HG03175 (cell line): Measurements from ENCODE around the gene NUP54.
A peak's percentile ranks its signal among the peaks of the same experiment; 100 is the strongest.

Source experiments
- ATAC-seq: cut with Tn5 transposase; IDR thresholded peaks from one replicate; pipeline ENCODE4 v1.9.1; 2021; ENCODE audit warnings: mild to moderate bottlenecking, moderate library complexity; ENCODE audit not compliant: unreplicated experiment

Gene NUP54, protein sequence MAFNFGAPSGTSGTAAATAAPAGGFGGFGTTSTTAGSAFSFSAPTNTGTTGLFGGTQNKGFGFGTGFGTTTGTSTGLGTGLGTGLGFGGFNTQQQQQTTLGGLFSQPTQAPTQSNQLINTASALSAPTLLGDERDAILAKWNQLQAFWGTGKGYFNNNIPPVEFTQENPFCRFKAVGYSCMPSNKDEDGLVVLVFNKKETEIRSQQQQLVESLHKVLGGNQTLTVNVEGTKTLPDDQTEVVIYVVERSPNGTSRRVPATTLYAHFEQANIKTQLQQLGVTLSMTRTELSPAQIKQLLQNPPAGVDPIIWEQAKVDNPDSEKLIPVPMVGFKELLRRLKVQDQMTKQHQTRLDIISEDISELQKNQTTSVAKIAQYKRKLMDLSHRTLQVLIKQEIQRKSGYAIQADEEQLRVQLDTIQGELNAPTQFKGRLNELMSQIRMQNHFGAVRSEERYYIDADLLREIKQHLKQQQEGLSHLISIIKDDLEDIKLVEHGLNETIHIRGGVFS

GRCh38 chr4:76148142-76148865 is at the start of gene NUP54:
NUP54 (minus strand) TSS chr4:76148397; CDS start chr4:76148374, 23 bp downstream.
- ATAC-seq, result peak; percentile 99

- no peak for ATAC-seq
Observed at GRCh38 chr4:76197031-76197743, 49.0 kb upstream of the NUP54 start.

DNA sequence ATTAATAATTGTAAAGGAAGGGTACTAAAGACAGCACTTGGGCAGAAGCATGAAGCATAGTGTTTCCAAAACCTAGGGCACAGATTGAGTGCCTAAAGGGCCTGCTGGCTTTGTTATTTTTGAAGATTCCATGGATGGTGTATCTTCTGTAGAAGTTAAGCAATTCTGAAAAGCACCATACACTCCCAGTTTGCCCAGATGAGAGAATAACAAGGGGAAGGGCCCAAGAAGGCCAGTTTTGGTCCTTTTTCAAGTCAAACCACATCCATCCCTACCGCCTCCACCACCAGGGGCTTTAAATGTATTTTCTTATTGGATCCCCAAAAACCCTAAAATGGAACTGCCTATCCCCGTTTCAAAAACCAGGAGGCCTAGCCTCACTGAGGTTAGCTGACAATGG is 48.2 kb upstream of the NUP54 start:
- ATAC-seq, result no peak

DNA sequence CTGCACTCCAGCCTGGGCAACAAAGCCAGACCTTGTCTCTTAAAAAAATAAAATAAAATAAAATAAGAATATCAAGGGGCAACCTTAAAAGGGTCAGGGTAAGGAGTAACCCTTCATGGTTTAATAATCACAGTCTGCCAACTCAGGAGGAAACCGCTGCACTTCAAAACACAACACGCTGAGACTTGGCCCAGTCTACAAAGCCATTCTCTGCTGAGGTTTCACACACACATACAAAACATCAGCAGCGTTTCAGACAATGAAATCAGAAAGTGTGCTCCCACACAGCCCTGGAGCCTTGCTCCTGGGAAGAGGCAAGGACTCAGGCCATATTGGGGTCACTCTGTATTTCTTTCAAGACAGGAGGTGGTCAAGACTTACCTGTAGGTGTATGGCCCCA is 47.1 kb upstream of the NUP54 start:
- ATAC-seq, result no peak

- ATAC-seq, result no peak
Observed at GRCh38 chr4:76194325-76194724, 46.1 kb upstream of the NUP54 start.

DNA sequence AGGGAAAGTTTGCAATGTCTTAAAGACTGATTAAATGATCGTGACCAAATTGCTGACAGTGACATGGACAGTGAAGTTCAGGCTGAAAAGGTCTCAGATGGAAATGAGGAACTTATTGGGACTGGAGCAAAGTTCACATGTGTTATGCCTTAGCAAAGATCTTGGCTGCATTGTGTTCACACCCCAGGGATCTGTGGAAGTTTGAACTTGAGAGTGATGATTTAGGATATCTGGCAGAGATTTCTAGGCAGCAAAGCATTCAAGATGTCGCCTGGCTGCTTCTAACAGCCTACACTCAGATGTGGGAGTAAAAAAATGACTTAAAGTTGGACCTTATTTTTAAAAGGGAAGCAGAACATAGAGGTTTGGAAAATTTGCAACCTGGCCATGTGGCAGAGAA is 44.0 kb upstream of the NUP54 start:
- no peak for ATAC-seq

GRCh38 chr4:76188557-76188956 is 40.4 kb upstream of the NUP54 start:
- ATAC-seq, result no peak

DNA sequence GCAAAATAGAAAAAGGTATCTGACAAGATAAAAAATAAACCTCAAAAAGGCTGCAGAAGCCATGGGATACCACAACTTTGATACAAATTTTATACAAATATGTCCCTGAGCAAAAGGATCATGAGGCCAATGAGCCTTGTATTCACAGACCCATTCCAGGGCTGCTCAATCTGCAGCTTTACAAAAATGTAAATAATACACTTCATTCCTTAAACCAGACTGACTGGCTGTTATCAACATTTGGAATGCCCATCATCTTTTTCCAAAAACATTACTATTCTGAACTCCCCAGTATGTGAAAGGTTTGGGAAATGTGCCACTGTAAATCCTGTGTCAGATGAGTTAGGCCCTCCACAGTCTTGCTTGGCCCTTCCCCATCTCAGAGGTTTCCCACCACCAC is 40.0 kb upstream of the NUP54 start:
- ATAC-seq, result no peak

- no peak for ATAC-seq
Observed at GRCh38 chr4:76187152-76187551, 39.0 kb upstream of the NUP54 start.

- no peak for ATAC-seq
Observed at GRCh38 chr4:76182463-76182862, 34.3 kb upstream of the NUP54 start.

GRCh38 chr4:76179398-76180318 is 31.5 kb upstream of the NUP54 start:
- peak; percentile 85 for ATAC-seq

DNA sequence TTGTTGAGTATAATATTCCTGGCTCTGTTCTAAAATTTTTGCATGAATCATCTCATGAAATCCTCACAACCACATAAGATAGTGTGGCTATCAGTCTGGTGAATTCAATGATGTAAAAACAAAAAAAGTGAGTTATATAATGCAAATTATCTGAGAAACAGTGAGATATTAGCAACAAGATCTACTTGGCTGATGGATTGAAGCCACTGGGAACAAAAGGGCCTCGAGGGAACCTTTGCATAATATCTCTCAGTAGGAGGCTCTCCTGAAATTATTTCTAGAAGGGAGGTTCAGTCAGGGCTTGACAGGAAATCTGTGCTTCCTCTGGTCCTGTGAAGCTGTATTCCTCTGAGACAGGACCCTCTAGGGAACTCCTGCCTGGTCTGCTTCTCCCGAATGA is 30.1 kb upstream of the NUP54 start:
- no peak for ATAC-seq

DNA sequence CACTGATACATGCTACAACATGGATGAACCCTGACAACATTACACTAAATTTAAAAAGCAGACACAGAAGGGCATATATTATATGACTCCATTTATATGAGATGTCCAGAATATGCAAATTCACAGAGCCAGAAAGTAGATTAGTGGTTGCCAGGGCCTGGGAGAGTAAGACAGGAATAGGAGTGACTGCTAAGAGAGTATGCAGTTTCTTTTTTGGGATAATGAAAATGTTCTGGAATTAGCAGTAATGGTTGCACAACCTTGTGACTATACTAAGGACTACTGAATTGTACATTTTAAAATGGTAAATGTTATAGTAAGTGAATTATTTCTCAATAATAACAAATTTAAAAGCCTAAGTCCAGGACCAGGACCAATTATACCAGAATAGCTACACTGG is 29.5 kb upstream of the NUP54 start:
- no peak for ATAC-seq

GRCh38 chr4:76175336-76175735 is 27.1 kb upstream of the NUP54 start:
- ATAC-seq, result no peak

DNA sequence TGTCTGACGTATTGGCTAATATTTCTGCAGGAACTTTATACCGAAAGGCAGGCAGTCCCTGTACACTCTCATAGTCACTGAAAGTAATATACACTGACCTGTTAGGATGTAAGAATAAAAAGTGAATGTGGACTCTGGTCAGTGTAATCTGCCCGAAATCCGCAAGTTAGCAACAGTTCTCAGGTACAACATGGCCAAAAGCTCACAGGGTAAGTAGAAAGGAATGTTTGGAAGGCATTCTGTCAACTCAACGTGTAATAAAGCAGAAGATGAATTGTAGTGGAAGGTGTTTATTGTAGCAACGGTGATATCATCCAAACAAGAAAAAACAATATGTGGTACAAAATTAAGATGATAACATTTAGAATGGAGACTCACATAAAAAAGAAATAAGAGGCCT is 26.0 kb upstream of the NUP54 start:
- ATAC-seq, result no peak

DNA sequence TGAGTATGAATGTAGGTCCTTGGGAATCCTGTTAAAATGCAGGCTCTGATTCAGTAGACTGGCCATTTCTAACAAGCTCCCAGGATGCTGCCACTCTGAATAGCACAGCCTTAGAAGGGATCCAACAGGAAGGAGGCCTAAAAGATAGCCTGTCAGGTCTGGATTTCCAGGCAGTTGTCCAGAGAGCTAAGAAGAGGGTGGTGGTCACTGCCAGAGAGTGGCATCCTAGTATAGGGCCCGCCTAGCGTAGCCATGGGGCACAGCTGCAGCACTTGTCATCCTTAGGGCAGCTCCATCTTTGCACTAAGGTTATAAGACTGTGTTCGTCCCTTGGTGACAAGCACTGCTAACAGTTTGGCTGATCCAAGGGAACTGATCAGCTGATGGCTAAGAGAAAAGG is 20.5 kb upstream of the NUP54 start:
- ATAC-seq, result no peak

DNA sequence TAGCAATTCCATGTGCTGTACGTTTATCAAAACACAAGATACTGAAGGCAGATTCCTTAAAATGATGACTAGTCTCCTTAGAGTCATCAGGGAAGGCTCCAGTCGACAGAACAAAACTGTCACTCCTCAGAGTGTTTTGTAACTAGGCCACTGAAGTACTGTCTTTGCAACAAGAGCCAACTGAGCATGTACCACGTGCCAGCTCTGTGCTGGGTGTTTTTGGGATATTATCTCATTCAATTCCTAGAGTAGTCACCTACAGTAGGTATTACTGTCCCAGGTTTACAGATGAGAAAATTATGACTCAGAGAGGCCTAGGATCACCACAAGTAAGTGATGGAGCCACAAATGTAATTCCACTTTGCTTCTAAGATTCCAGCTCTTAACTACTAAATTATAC is 18.3 kb upstream of the NUP54 start:
- ATAC-seq, result no peak

GRCh38 chr4:76160355-76160754 is 12.2 kb upstream of the NUP54 start:
- ATAC-seq, result no peak

GRCh38 chr4:76156635-76157034 is 8.4 kb upstream of the NUP54 start:
- no peak for ATAC-seq

GRCh38 chr4:76155979-76156378 is 7.8 kb upstream of the NUP54 start:
- ATAC-seq, result no peak
